Fibroblast of skin of abdomen (primary cell): ENCODE measurements around the gene ZNF501. TPM values are rescaled to one million over a fixed set of nuclear protein-coding genes. Genes with fewer than 3 reads are reported as not detected.
A peak's percentile ranks its signal among the peaks of the same experiment; 100 is the strongest.

Experiments
- DNase-seq: peaks from one replicate; pipeline ENCODE4 v3.0.0-alpha.2; 2013
- polyA plus RNA-seq, 2 experiments: library from polyadenylated mRNA; unstranded; fragments of 120-200 nt; gene quantifications; one replicate each; pipeline ENCODE4 v1.2.1, GENCODE V29; 2013; ENCODE audit not compliant: insufficient read length in 2 of 2

Gene ZNF501
- 4.0 TPM for polyA plus RNA-seq (2013, experiment 1 of 2; ENCODE audit: insufficient read length)
- polyA plus RNA-seq (2013, experiment 2 of 2; ENCODE audit: insufficient read length), result 3.7 TPM

- peak; percentile 93 for DNase-seq
Observed at GRCh38 chr3:44729384-44729910, at the start of gene ZNF501. TSS of gene ZNF501 (plus strand) at chr3:44729635. CDS start at chr3:44734422, 4,787 bp downstream.

- DNase-seq, result no peak
Observed at GRCh38 chr3:44680921-44681455, 48.4 kb upstream of the ZNF501 start.

- peak; percentile 57 for DNase-seq
Observed at GRCh38 chr3:44682182-44682896, 47.1 kb upstream of the ZNF501 start.

GRCh38 chr3:44685128-44685800 is 44.2 kb upstream of the ZNF501 start:
- peak; percentile 86 for DNase-seq

GRCh38 chr3:44687898-44688297 is 41.5 kb upstream of the ZNF501 start:
- DNase-seq, result no peak

GRCh38 chr3:44712455-44713075 is 16.9 kb upstream of the ZNF501 start, which contains the start of gene ZNF502:
TSS of gene ZNF502 (plus strand) at chr3:44712660. CDS start at chr3:44720262, 7,602 bp downstream.
- peak; percentile 91 for DNase-seq

GRCh38 chr3:44721231-44722102 is 8.0 kb upstream of the ZNF501 start:
- no peak for DNase-seq

- DNase-seq, result no peak
Observed at GRCh38 chr3:44722103-44722401, 7.4 kb upstream of the ZNF501 start.

- no peak for DNase-seq
Observed at GRCh38 chr3:44734646-44735168, 5.3 kb downstream of the ZNF501 start.

GRCh38 chr3:44761101-44761423 is 31.6 kb downstream of the ZNF501 start:
- DNase-seq, result no peak

- DNase-seq, result peak; percentile 96
Observed at GRCh38 chr3:44761424-44762169, 32.2 kb downstream of the ZNF501 start, which contains the start of the genes KIAA1143 and KIF15. TSS of gene KIAA1143 (minus strand) at chr3:44761619. CDS start at chr3:44761602, 17 bp downstream. TSS of gene KIF15 (plus strand) at chr3:44761794. CDS start at chr3:44761866, 72 bp downstream.

GRCh38 chr3:44762170-44762677 is 32.8 kb downstream of the ZNF501 start:
- no peak for DNase-seq

- DNase-seq, result no peak
Observed at GRCh38 chr3:44762690-44763089, 33.3 kb downstream of the ZNF501 start.

GRCh38 chr3:44764248-44764647 is 34.8 kb downstream of the ZNF501 start:
- no peak for DNase-seq

GRCh38 chr3:44771424-44772098 is 42.1 kb downstream of the ZNF501 start:
- no peak for DNase-seq

- no peak for DNase-seq
Observed at GRCh38 chr3:44772099-44772442, 42.6 kb downstream of the ZNF501 start.

GRCh38 chr3:44782891-44783290 is 53.5 kb downstream of the ZNF501 start:
- no peak for DNase-seq
